ENCODE measurements around the gene PRG3.

GRCh38 chr11:57368106-57368844 lies 12.7 kb downstream of the PRG3 start:
- TF ChIP-seq CTCF (conservative IDR thresholded peaks at IDR 0.05 in 1 of 2, IDR thresholded peaks at IDR 0.05 in 1 of 2; ENCODE audit: extremely low read depth in 1 of 2, insufficient read depth in 1 of 2, low read depth in 1 of 2, low read length in 2 of 2) (no peak), EZH2 (IDR thresholded peaks at IDR 0.05; ENCODE audit: borderline replicate concordance, low read length) (no peak)

Measured in mammary epithelial cell (primary cell).